Endothelial cell of umbilical vein (primary cell): ENCODE data around the gene RNF151. TPM values are rescaled to one million over a fixed set of nuclear protein-coding genes. Genes with fewer than 3 reads are reported as not detected.

Experiments used
- BruUV-seq: library from RNA; stranded (reverse); fragments of 400-500 nt; replicated peaks from 2 replicates; lab custom pipeline; 2021; lab: Mats Ljungman, UMichigan
- CTCF ChIA-PET: fragments of 300-600, 350-600 bp; sonication (Branson Sonifier 250); formaldehyde crosslinking; loops from one replicate; lab custom pipeline; 2021; ENCODE audit warnings: antibody characterized with exemption, inconsistent platforms; lab: Charles Lee
- POLR2A ChIA-PET: fragments of 300-600, 350-600 bp; sonication (Branson Sonifier 250); formaldehyde crosslinking; loops from one replicate; lab custom pipeline; 2021; ENCODE audit warnings: antibody characterized with exemption, inconsistent platforms; lab: Charles Lee
- DNase-seq: peaks from one replicate; pipeline ENCODE4 v3.0.0-alpha.2; 2011; ENCODE audit warnings: low read depth, low spot score
- FAIRE-seq: peaks from 2 replicates; lab custom pipeline; 2011; peaks lifted over from hg19 to GRCh38; lab: Jason Lieb, UNC
- H2AFZ ChIP-seq: 2 replicates; pipeline ENCODE4 v1.6.0; 2012; ENCODE audit warnings: low read depth, low read length, control low read depth, inconsistent platforms
- H3K27ac ChIP-seq: 2 replicates; pipeline ENCODE4 v1.5.1; 2011; ENCODE audit warnings: low read depth, mild to moderate bottlenecking, control low read depth, low read length, moderate library complexity; ENCODE audit not compliant: insufficient read depth
- H3K27me3 ChIP-seq, 2 experiments: 2 replicates each; pipeline versions ENCODE4 v1.6.0 to v1.6.1; 2011; ENCODE audit warnings: low read length in 2 of 2, mixed read lengths in 1 of 2; ENCODE audit not compliant: control insufficient read depth in 2 of 2, insufficient read depth in 2 of 2
- H3K36me3 ChIP-seq, 2 experiments: 2 replicates in 1 of 2; 3 replicates in 1 of 2; pipeline ENCODE4 v1.5.1; 2011; ENCODE audit warnings: low read length in 2 of 2, mild to moderate bottlenecking in 1 of 2, moderate library complexity in 1 of 2; ENCODE audit not compliant: control insufficient read depth in 2 of 2, insufficient read depth in 2 of 2; ENCODE audit errors: extremely low read depth in 1 of 2
- H3K4me1 ChIP-seq: 3 replicates; pipeline ENCODE4 v1.5.1; 2011; ENCODE audit warnings: mild to moderate bottlenecking, low read length; ENCODE audit not compliant: control insufficient read depth, insufficient read depth; ENCODE audit errors: extremely low read depth
- H3K4me2 ChIP-seq: 2 replicates; pipeline ENCODE4 v1.6.1; 2011; ENCODE audit warnings: low read length, control low read depth, mixed read lengths; ENCODE audit not compliant: insufficient read depth
- H3K4me3 ChIP-seq, 3 experiments: fragments of 200-600 bp in 1 of 3; sonication (generic), shearing (Covaris generic) in 1 of 3; replicated peaks in 1 of 3; 2 replicates each; pipeline ENCODE4 v1.5.1; 2011 to 2016; ENCODE audit warnings: control low read depth in 3 of 3, low read length in 3 of 3, mild to moderate bottlenecking in 2 of 3, inconsistent platforms in 1 of 3, low read depth in 1 of 3, moderate library complexity in 1 of 3; ENCODE audit not compliant: insufficient read depth in 1 of 3
- H3K79me2 ChIP-seq: 2 replicates; pipeline ENCODE4 v1.6.0; 2012; ENCODE audit warnings: low read length, inconsistent platforms; ENCODE audit not compliant: control insufficient read depth, insufficient read depth
- H3K9ac ChIP-seq: replicated peaks from 2 replicates; pipeline ENCODE3; 2011; ENCODE audit warnings: low read length, control low read depth; ENCODE audit not compliant: insufficient read depth; ENCODE audit errors: extremely low read depth
- H3K9me1 ChIP-seq: replicated peaks from 3 replicates; pipeline ENCODE4 v1.6.0; 2011; ENCODE audit warnings: mild to moderate bottlenecking, low read length; ENCODE audit not compliant: control insufficient read depth, insufficient read depth; ENCODE audit errors: extremely low read depth
- H3K9me3 ChIP-seq: replicated peaks from 2 replicates; pipeline ENCODE4 v1.5.1; 2012; ENCODE audit warnings: low read length, inconsistent platforms; ENCODE audit not compliant: control insufficient read depth, insufficient read depth
- H4K20me1 ChIP-seq: replicated peaks from 2 replicates; pipeline ENCODE3; 2011; ENCODE audit warnings: mild to moderate bottlenecking, low read length; ENCODE audit not compliant: control insufficient read depth, insufficient read depth; ENCODE audit errors: extremely low read depth
- EZH2 ChIP-seq: IDR thresholded peaks from 2 replicates; pipeline ENCODE4 v1.6.1; 2012; ENCODE audit warnings: borderline replicate concordance, low read depth, mild to moderate bottlenecking, moderate library complexity, low read length, inconsistent platforms; ENCODE audit not compliant: severe bottlenecking
- FOS ChIP-seq: IDR thresholded peaks from 2 replicates; pipeline ENCODE4 v1.6.1; 2011; ENCODE audit warnings: mild to moderate bottlenecking, low read length, moderate library complexity, borderline replicate concordance; ENCODE audit not compliant: insufficient read depth
- GATA2 ChIP-seq: IDR thresholded peaks from 2 replicates; pipeline ENCODE4 v1.7.0; 2011; ENCODE audit warnings: low read depth, mild to moderate bottlenecking, moderate library complexity, mixed read lengths, low read length; ENCODE audit not compliant: insufficient read length, insufficient read depth
- JUN ChIP-seq: IDR thresholded peaks from 2 replicates; pipeline ENCODE4 v1.6.1; 2011; ENCODE audit warnings: borderline replicate concordance, low read depth; ENCODE audit not compliant: insufficient read length, insufficient read depth
- MYC ChIP-seq: IDR thresholded peaks from one replicate; pipeline ENCODE4 v1.6.1; 2011; ENCODE audit warnings: mild to moderate bottlenecking, low read depth, low read length
- POLR2A ChIP-seq: IDR thresholded peaks from 2 replicates; pipeline ENCODE4 v1.6.1; 2012; ENCODE audit warnings: low read depth, mild to moderate bottlenecking, control low read depth, low read length
- POLR2AphosphoS5 ChIP-seq: IDR thresholded peaks from 2 replicates; pipeline ENCODE4 v1.6.1; 2012; ENCODE audit warnings: low read depth, mild to moderate bottlenecking, control low read depth, low read length, moderate library complexity; ENCODE audit not compliant: insufficient read depth
- dilution Hi-C: fragments of 300-500 bp; cut with MboI; formaldehyde crosslinking; loops from one replicate; pipeline ENCODE4 v1.15.0; 2019; ENCODE audit warnings: low sequenced_read_pairs; ENCODE audit not compliant: extremely low pct_ligation_motif_present
- intact Hi-C: fragments of 100-400 bp; cut with micrococcal nuclease; formaldehyde crosslinking; loops from one replicate; pipeline ENCODE4 v1.10.0; 2022
- polyA plus RNA-seq, 4 experiments: library from polyadenylated mRNA; depleted of rRNA in 3 of 4; stranded (reverse) in 3 of 4; unstranded in 1 of 4; fragments of >200 nt; gene quantifications; 2 replicates each; pipeline versions ENCODE4 v1.2.1 to v1.2.3, GENCODE V29; 2011 to 2012; ENCODE audit warnings: missing spikeins in 1 of 4
- total RNA-seq: library from RNA; stranded (reverse); gene quantifications from 2 replicates; pipeline ENCODE4 v1.2.3, GENCODE V29; 2021
- TF ChIP-seq, protein P1 (sequence below), 2 donors: IDR thresholded peaks; 1 replicate in 1 of 2; 2 replicates in 1 of 2; pipeline ENCODE4 v1.5.1; 2011; ENCODE audit warnings: low read length in 2 of 2, mild to moderate bottlenecking in 2 of 2, moderate library complexity in 2 of 2, control low read depth in 1 of 2, inconsistent platforms in 1 of 2, low read depth in 1 of 2; ENCODE audit not compliant: insufficient read depth in 1 of 2; ENCODE audit errors: extremely low read depth in 1 of 2
- TF ChIP-seq, protein P2 (sequence below): IDR thresholded peaks from 2 replicates; pipeline ENCODE4 v1.6.1; 2011; ENCODE audit not compliant: insufficient read depth, insufficient read length

The RNF151 gene
- total and polyA plus RNA-seq, 2 donors (not counting 3 experiments of a cell fraction or from before 2014, with no cell fraction given), result not detected

DNA sequence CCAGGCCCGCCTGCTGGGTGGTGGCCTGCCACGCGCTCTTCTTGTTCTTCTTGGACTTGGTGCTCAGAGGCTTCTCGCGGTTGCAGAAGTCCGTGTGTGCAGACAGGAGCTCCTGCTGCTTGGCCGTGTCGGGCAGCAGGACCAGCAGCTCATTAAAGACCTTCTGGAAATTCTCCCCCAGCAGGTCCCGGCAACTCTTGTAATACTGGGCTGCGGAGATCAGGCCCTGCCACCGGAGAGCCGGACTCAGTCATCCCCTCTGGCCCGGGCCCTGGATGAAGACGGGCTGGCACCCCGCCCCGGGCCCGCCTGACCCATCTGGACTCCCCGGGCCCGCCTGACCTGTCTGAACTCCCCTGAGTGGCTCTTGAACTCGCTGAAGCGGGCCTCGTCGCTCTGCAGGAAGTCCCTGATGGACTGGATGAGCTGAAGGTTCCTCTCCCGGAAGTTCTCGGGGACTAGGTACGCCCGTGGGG is 31.7 kb downstream of the RNF151 start:
- Histone ChIP-seq H2AFZ (no peak overlapping the region), H3K27me3 (no peaks in the 10 kb centered on the region), H3K79me2 (peaks cover 8% of the 10 kb centered on the region), H3K9ac (no peak overlapping the region), H3K36me3 (peaks cover 0 to 53% of the 10 kb centered on the region in 2 experiments), H3K4me2 (no peak overlapping the region), H4K20me1 (no peaks in the 10 kb centered on the region), H3K4me1 (no peaks in the 10 kb centered on the region), H3K9me3 (no peaks in the 10 kb centered on the region), H3K9me1 (no peaks in the 10 kb centered on the region), H3K4me3 (no peak overlapping the region), H3K27ac (no peak overlapping the region)
- TSS peak; percentile 36 for BruUV-seq
- POLR2A ChIA-PET, result no interaction called here
- intact Hi-C loops (no loop called here), dilution Hi-C loops (no loop called here)
- DNase-seq (no peak), FAIRE-seq (no peak)
- CTCF ChIA-PET, result interaction anchor here (0.5 kb wide), 1 partner anchor 154 kb away, joined by 4 read pairs; no protein-coding TSS in a partner anchor
- TF ChIP-seq JUN, result no peak

DNA sequence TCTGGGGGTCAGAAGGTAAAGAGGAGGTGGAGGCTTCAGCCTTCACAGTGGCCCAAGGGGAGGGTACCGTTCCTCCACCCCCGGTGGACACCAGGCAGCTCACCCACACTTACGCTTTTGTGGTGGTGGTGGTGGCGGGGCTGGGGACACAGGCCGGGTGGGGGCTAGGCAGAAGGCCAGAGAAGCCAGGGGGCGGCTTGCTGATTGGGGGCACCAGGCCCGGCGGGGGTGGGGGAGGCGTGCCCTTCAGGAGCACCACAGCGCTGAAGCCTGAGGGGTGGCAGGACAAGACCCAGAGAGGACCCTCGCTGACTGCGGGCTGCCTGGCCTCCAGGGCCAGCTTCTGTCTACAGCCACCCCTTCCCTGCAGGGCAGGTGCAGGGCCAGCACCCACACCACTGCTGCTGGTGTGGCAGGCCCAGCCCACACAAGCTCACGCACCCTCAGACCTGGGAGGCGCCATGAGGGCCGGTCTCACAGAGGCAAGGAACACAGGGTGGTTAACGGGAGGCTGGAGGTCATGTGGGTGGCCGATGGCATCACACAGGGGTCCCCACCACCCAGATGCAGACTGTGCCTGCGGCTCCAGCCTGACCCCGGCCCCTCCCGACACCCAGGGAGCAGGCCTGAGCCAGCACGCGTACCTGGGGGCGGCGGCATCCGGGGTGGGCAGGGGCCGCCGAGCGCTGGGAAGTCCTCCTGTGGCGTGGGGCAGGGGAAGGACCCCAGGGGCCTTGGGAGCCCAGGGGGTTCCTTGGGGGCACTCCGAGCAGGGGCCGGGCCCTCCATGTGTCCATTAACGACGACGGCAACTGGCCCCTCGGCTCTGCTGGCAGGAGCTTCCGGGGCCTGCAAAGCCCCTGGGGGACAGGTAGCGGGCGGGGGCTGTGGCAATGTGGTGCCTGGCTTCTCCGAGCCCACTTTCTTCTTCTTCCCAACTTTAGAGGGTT is 32.5 kb downstream of the RNF151 start:
- ChIA-PET CTCF (no interaction called here), POLR2A (no interaction called here)
- Histone ChIP-seq H3K9ac (no peak overlapping the region), H3K4me2 (no peak overlapping the region), H3K9me3 (no peaks in the 10 kb centered on the region), H3K4me1 (peaks cover 3% of the 10 kb centered on the region), H4K20me1 (no peaks in the 10 kb centered on the region), H3K9me1 (no peaks in the 10 kb centered on the region), H3K36me3 (peaks cover 0 to 53% of the 10 kb centered on the region in 2 experiments), H3K27ac (no peak overlapping the region), H3K4me3 (no peak overlapping the region), H2AFZ (no peak overlapping the region), H3K27me3 (no peaks in the 10 kb centered on the region), H3K79me2 (peaks cover 15% of the 10 kb centered on the region)
- intact Hi-C loops, result no loop called here
- dilution Hi-C loops, result no loop called here
- BruUV-seq, result no TSS peak
- TF ChIP-seq, protein P1, sequence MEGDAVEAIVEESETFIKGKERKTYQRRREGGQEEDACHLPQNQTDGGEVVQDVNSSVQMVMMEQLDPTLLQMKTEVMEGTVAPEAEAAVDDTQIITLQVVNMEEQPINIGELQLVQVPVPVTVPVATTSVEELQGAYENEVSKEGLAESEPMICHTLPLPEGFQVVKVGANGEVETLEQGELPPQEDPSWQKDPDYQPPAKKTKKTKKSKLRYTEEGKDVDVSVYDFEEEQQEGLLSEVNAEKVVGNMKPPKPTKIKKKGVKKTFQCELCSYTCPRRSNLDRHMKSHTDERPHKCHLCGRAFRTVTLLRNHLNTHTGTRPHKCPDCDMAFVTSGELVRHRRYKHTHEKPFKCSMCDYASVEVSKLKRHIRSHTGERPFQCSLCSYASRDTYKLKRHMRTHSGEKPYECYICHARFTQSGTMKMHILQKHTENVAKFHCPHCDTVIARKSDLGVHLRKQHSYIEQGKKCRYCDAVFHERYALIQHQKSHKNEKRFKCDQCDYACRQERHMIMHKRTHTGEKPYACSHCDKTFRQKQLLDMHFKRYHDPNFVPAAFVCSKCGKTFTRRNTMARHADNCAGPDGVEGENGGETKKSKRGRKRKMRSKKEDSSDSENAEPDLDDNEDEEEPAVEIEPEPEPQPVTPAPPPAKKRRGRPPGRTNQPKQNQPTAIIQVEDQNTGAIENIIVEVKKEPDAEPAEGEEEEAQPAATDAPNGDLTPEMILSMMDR (IDR thresholded peaks at IDR 0.05; ENCODE audit: extremely low read depth in 1 of 2, insufficient read depth in 1 of 2, low read depth in 1 of 2, low read length in 2 of 2), result no peak
- TF ChIP-seq FOS (no peak), EZH2 (no peak), JUN (no peak), POLR2AphosphoS5 (no peak), POLR2A (no peak), GATA2 (no peak), MYC (no peak)
- TF ChIP-seq, protein P2, sequence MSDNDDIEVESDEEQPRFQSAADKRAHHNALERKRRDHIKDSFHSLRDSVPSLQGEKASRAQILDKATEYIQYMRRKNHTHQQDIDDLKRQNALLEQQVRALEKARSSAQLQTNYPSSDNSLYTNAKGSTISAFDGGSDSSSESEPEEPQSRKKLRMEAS, result no peak
- no peak for DNase-seq
- FAIRE-seq, result no peak
